ENCODE results near the gene SMURF2.
"Not testable (repeated sequence)": the region's sequence is repeated elsewhere in the genome, so short reads cannot be mapped to it uniquely, and the experiment has no call there.

- TF ChIP-seq MYC (IDR thresholded peaks at IDR 0.05; ENCODE audit: low read depth, low read length); MYC (CRISPR knock-in tag; IDR thresholded peaks at IDR 0.05; ENCODE audit: borderline replicate concordance, low read depth); SUPT5H (IDR thresholded peaks at IDR 0.05); PHF20 (IDR thresholded peaks at IDR 0.05; ENCODE audit: partially characterized antibody); ZBTB8A (IDR thresholded peaks at IDR 0.05; ENCODE audit: partially characterized antibody); ARNT (IDR thresholded peaks at IDR 0.05); RB1 (IDR thresholded peaks at IDR 0.05; ENCODE audit: low read depth): not testable (repeated sequence)
These were observed 1.7 kb downstream of the SMURF2 start for GRCh38 chr17:64660195-64660977.

Measured in K562 (cell line).